Bronchial epithelial cell (primary cell): ENCODE results near the gene CDH13. TPM values are rescaled to one million over a fixed set of nuclear protein-coding genes. Genes with fewer than 3 reads are reported as not detected.

Experiments used
- DNase-seq: peaks from one replicate; pipeline ENCODE4 v3.0.0-alpha.2; 2010; ENCODE audit warnings: low read depth
- FAIRE-seq: peaks from 2 replicates; lab custom pipeline; 2011; peaks lifted over from hg19 to GRCh38; lab: Jason Lieb, UNC
- H3K27me3 ChIP-seq: 2 replicates; pipeline ENCODE4 v1.5.1; 2011; ENCODE audit warnings: low read length; ENCODE audit not compliant: control insufficient read depth, insufficient read depth
- H3K36me3 ChIP-seq: 2 replicates; pipeline ENCODE4 v1.5.1; 2011; ENCODE audit warnings: low read length; ENCODE audit not compliant: control insufficient read depth, insufficient read depth
- H3K4me3 ChIP-seq: 2 replicates; pipeline ENCODE4 v1.5.1; 2011; ENCODE audit warnings: mild to moderate bottlenecking, low read depth, low read length, control low read depth
- CTCF ChIP-seq: IDR thresholded peaks from 2 replicates; pipeline ENCODE4 v1.5.1; 2011; ENCODE audit warnings: mild to moderate bottlenecking, moderate library complexity, low read length, control low read depth, inconsistent platforms; ENCODE audit not compliant: insufficient read depth, severe bottlenecking
- total RNA-seq: library from RNA; depleted of rRNA; stranded (reverse); fragments of >200 nt; gene quantifications from 2 replicates; pipeline ENCODE4 v1.2.1, GENCODE V29; 2014

The CDH13 gene
- total RNA-seq, 1 donor from 2014 or later, result 31.3 TPM

GRCh38 chr16:82937926-82938520 is 311.3 kb downstream of the CDH13 start:
- Histone ChIP-seq H3K27me3 (no peaks in the 10 kb centered on the region), H3K36me3 (no peaks in the 10 kb centered on the region), H3K4me3 (no peak overlapping the region)
- no peak for TF ChIP-seq CTCF
- FAIRE-seq, result no peak
- DNase-seq, result peak; percentile 27

GRCh38 chr16:82943371-82943770 is 316.6 kb downstream of the CDH13 start:
- no peaks in the 10 kb centered on the region for H3K27me3 ChIP-seq
- H3K4me3 ChIP-seq, result no peak overlapping the region
- TF ChIP-seq CTCF, result no peak
- FAIRE-seq (no peak), DNase-seq (peak; percentile 48)
- no peaks in the 10 kb centered on the region for H3K36me3 ChIP-seq

GRCh38 chr16:82945420-82946101 is 318.8 kb downstream of the CDH13 start:
- no peak for DNase-seq

GRCh38 chr16:82947698-82948097 is 320.9 kb downstream of the CDH13 start:
- H3K27me3 ChIP-seq, result no peaks in the 10 kb centered on the region
- H3K36me3 ChIP-seq, result no peaks in the 10 kb centered on the region
- no peak for TF ChIP-seq CTCF
- no peak overlapping the region for H3K4me3 ChIP-seq
- DNase-seq (no peak), FAIRE-seq (no peak)

More at GRCh38 chr16:82945420-82946101, 318.8 kb downstream of the CDH13 start:
- Histone ChIP-seq H3K36me3 (no peaks in the 10 kb centered on the region), H3K27me3 (no peaks in the 10 kb centered on the region), H3K4me3 (no peak overlapping the region)
- no peak for FAIRE-seq
- TF ChIP-seq CTCF, result no peak

- no peaks in the 10 kb centered on the region for H3K36me3 ChIP-seq
- no peak for TF ChIP-seq CTCF
- H3K27me3 ChIP-seq, result no peaks in the 10 kb centered on the region
- DNase-seq, result no peak
- FAIRE-seq, result no peak
- H3K4me3 ChIP-seq, result no peak overlapping the region
These were observed 322.2 kb downstream of the CDH13 start for GRCh38 chr16:82949016-82949415.

GRCh38 chr16:82953517-82953916 is 326.7 kb downstream of the CDH13 start:
- no peak for TF ChIP-seq CTCF
- Histone ChIP-seq H3K27me3 (no peaks in the 10 kb centered on the region), H3K36me3 (no peaks in the 10 kb centered on the region), H3K4me3 (no peak overlapping the region)
- no peak for DNase-seq
- FAIRE-seq, result no peak
